Measurements from ENCODE around the gene GAS7.

GAS7 gene

GRCh38 chr17:9981344-9981915 lies 217.0 kb downstream of the GAS7 start:
- no peak for DNase-seq (ENCODE audit: low spot score)

DNA sequence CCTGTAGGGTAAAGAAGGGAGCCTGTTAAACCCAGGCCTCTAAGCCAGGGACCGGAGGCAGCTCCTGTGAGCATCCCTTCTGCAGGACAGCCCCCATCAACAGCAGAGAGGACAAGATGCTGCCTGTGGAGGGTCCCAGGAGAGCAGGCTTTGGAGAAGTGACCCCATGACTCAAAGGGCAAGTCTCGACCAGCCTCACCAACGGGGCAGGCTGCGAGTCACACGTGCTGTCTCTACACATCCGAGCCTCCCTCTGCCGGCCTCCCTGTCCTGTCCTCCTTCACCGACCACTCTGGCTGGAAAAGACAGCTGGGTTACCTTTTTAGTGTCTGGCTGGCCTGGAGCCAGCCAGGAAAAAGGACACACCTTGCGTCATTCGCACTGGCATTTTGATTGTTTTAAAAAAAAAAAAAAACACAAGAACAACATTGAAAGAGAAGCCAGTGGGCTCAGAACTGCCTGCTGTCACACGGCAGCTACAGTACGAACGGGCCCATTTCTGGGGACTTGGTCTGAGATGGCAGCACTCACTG lies 218.9 kb downstream of the GAS7 start:
- DNase-seq (ENCODE audit: low spot score) = no peak

DNA sequence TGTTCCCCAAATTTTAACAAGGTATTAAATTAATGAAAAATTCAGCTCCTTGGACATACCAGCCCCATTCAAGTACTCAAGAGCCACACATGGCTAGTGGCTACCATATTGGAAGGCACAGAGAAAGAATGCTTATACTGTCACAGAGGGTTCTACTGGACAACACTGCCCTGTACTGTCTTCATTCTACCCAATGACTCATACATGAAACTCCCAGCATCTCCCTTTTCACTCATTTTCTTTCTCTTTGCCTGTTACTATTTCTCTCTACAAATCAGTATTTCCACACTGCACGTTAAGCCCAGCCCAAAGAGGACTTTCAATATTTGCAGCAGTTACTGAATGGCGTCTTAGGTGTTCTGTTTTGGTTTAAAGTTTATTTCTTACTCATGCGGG lies 221.2 kb downstream of the GAS7 start:
- peak; percentile 2 for DNase-seq (ENCODE audit: low spot score)

GRCh38 chr17:9976283-9977179 lies 221.9 kb downstream of the GAS7 start:
- no peak for DNase-seq (ENCODE audit: low spot score)

GRCh38 chr17:9974448-9975381 lies 223.7 kb downstream of the GAS7 start:
- DNase-seq (ENCODE audit: low spot score) = no peak

DNA sequence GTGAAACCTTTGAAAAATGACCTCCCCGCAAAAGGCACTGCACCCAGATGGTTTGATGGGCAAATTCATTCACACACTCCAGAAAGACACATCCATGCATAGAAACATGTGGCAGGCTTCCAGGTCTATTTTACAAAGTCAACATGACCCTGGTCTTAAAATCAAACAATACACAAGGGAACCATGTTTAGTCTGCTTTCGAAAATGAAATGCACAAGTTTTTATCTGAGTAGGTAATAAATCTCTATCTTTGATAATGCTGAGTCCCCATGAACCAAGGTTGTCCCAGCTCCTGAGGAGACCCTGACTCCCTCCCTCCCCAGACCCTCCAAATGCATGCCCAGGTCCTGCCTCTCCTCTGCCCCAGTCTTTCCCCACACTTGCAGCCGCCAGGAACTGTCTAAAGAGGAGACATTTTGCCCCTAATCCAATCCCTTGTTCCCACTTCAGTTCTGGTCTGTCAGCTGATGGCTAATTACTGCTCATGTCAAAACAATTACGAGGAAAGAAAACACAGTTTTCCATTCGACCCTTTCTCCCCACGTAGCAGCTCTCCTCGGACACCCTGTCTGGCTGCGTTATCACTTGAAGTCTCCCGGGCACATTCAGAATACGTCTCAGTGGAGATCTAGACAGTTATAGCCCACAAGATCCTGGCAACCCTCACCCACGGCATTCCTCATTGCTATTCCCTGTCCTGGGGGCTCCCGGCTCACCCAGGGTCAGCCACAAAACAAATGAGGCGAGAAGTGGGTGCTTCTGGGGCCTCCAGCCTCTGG lies 224.5 kb downstream of the GAS7 start:
- no peak for DNase-seq (ENCODE audit: low spot score)

DNA sequence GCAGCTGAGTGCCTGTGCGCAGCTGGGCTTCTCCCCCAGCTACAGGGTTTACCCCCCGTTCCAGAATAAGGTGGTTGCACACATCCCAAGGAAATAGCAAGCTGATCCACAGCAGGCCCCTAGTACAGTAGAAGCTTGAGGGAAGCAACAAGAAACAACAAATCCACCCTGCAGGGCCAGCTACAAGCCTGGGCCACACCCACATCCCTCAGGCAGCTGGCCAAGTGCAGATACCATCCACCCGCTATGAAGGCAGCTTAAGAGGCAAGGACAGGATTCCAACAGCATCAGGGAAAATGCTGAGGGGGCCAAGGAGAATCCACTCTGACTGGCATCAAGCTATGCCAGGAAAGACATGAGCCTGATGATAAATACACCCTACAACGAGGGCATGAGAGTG lies 226.4 kb downstream of the GAS7 start:
- no peak for DNase-seq (ENCODE audit: low spot score)

GRCh38 chr17:9969301-9969935 lies 229.0 kb downstream of the GAS7 start:
- DNase-seq (ENCODE audit: low spot score) = no peak

DNA sequence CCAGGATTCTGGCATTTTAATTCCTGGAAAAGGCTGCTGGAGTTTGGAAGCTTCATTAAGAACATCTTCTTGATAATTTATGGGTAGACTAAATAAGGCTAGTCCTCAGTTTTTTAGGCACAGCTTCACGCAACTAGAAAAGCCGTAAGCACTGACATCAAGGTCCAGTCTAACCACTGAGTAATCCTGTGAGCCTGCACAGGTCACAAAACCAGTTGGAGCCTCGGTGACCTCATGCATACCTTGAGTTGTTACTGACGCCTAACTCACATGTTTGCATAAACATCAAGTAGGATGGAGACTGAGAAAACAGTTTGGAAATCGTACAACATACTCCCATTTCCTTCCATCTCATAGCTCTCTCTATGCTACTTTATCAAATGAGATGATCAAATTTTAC lies 229.5 kb downstream of the GAS7 start:
- DNase-seq (ENCODE audit: low spot score) = no peak

- DNase-seq (ENCODE audit: low spot score) = no peak
These were observed 230.4 kb downstream of the GAS7 start for GRCh38 chr17:9968008-9968407.

- DNase-seq (ENCODE audit: low spot score) = peak; percentile 40
These were observed 238.9 kb downstream of the GAS7 start for GRCh38 chr17:9959377-9959981.

DNA sequence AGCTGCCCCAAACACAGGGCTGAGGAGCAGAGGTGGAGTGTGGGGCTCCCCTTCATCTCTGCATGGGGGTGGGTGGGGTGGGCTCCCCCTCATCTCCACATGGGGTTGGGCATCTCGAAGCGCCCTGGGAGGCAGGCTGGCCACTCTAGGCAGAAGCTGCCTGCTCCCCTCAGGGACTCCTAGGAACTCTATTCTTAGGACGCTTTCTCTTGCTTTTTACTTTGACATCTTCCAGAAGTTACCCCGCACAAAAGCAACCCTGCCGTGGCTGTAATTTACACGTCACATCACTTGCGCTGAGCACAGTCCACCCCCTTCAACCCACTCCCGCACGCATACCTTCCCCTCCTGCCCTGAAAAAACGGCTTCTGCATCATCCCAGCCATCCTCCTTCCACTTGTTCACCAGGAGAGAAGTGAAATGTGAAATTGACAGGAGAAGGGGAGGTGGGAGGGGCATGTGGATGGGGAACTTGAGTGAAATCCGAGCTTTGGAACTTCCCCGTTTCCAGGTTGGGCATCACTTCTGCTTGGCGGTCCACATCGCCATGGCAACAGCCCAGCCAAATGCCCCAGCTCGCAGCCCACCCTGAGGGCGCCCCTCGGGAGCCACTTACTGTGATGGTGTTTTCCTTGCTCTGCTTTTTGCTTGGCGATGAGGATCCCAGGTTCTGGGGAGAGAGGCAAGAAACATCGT lies 239.7 kb downstream of the GAS7 start:
- no peak for DNase-seq (ENCODE audit: low spot score)

DNA sequence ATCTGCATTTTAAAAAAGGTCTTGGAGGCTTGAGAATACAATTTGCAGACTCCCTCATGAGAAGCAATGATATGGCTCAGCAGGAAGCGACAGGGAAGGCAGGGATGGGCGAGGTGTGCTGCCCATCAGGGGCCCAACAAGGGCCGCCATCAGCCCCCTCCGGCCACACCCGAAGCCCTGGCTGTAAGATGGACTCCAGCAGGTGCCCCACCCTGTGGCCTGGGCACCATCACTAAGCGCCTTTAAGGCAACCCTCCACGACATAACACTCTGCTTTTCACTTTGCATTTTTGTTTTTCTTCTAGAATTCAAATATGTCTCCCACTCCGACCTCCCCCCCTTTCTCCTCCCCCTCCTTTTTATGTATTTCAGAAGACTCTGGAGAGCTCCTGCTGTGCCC lies 241.2 kb downstream of the GAS7 start:
- no peak for DNase-seq (ENCODE audit: low spot score)

GRCh38 chr17:9956474-9957131 lies 241.8 kb downstream of the GAS7 start:
- DNase-seq (ENCODE audit: low spot score) = no peak

- no peak for DNase-seq (ENCODE audit: low spot score)
These were observed 244.9 kb downstream of the GAS7 start for GRCh38 chr17:9953492-9953891.

DNA sequence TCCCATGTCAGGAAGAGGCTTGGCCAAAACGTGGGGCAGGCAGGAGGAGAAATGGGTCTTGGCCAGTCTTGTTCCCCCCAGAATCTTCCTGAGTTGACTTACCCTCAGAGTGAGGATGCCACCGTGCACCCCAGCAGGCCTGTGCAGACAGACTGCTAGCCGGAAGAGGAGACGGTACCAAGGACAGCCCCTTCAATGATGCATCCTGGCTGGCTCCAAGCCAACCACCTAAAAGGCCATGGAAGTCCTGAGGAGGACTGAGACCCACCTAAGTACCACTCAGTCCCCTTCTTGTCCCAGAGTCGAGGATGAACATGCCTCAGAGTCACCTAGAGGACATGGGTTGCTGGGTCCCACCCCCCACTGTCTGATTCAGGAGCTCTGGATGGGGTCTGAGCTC lies 246.6 kb downstream of the GAS7 start:
- DNase-seq (ENCODE audit: low spot score) = no peak

- no peak for DNase-seq (ENCODE audit: low spot score)
These were observed 249.5 kb downstream of the GAS7 start for GRCh38 chr17:9948928-9949327.

DNA sequence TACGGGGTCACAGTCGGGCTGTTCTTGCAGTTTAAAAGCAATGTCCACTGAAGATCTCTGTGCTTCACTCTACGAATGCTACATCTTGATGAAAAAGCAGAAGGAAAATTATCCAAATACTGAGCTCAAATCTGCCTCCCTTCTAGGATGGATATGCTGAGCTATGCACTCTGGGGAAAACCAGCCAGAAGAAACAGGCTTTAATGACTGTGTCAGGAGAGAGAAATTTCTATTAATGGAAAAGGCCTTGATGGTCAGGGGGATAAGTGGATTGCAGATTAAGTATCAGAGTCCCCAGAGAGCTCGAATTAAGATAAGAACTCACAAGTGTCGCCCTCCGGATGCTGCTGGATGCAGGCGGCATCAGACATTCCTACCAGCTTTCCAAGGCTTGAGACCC lies 253.7 kb downstream of the GAS7 start:
- no peak for DNase-seq (ENCODE audit: low spot score)

- no peak for DNase-seq (ENCODE audit: low spot score)
These were observed 255.1 kb downstream of the GAS7 start for GRCh38 chr17:9943343-9943742.

Data from activated CD4-positive, alpha-beta T cell treated with anti-CD3 and anti-CD28 coated beads, Interleukin-2, Interleukin-4, amounts not matched to agents 100 ng/mL and 50 ng/mL, durations not matched to agents 16 hours and 8 hours (primary cell).